ENCODE measurements around the gene NFKBIL1. TPM values are rescaled to one million over a fixed set of nuclear protein-coding genes. Genes with fewer than 3 reads are reported as not detected.

The NFKBIL1 gene
- polyA plus RNA-seq, 1 of the 3 experiments (the other 2 are of a cell fraction) = 17.1 TPM

GRCh38 chr6:31533455-31533841, 14.0 kb upstream of the NFKBIL1 start:
- Histone ChIP-seq H3K9ac (no peak overlapping the region), H3K79me2 (ENCODE audit: insufficient read depth) (peaks cover 43% of the 10 kb centered on the region), H2AFZ (ENCODE audit: low read depth) (no peak overlapping the region), H3F3A (replicated peaks; ENCODE audit: insufficient read depth) (peaks cover 28% of the 10 kb centered on the region), H3K4me3 (ENCODE audit: low read depth in 2 of 2, low read length in 1 of 2) (no peak overlapping the region), H3K4me2 (no peak overlapping the region), H4K20me1 (ENCODE audit: insufficient read depth) (peaks cover 71% of the 10 kb centered on the region), H3K9me3 (no peaks in the 10 kb centered on the region), H3K4me1 (ENCODE audit: control insufficient read depth in 1 of 2, insufficient read depth in 2 of 2, low read depth in 1 of 2, low read length in 1 of 2) (0 out of 4 replicates have a peak, but pooled peaks cover 0 to 2% of the 10 kb centered on the region in 2 experiments), H3K27ac (ENCODE audit: low read depth in 2 of 2, low read length in 1 of 2) (no peak overlapping the region), H3K27me3 (ENCODE audit: insufficient read depth) (no peaks in the 10 kb centered on the region), H3K9me2 (no peaks in the 10 kb centered on the region), H3K36me3 (replicated peaks in 1 of 2; ENCODE audit: control insufficient read depth in 1 of 2, insufficient read depth in 2 of 2, low read length in 1 of 2) (peaks cover 76 to 79% of the 10 kb centered on the region in 2 experiments)
- WGBS (ENCODE audit: low lambda C conversion rate) = 95% methylated on average over 1 of the region's 1 CpG
- DNase-seq = no peak
- TF ChIP-seq MXI1 (IDR thresholded peaks at IDR 0.05; ENCODE audit: low read depth, low read length) (no peak), ZBTB33 (IDR thresholded peaks at IDR 0.05; ENCODE audit: borderline replicate concordance, low read depth) (no peak), SMC3 (IDR thresholded peaks at IDR 0.05; ENCODE audit: low read depth, low read length) (no peak), TAF1 (IDR thresholded peaks at IDR 0.05; ENCODE audit: borderline replicate concordance, low read depth, low read length) (no peak), NFIC (IDR thresholded peaks at IDR 0.05; ENCODE audit: borderline replicate concordance) (no peak), EZH2phosphoT487 (IDR thresholded peaks at IDR 0.05; ENCODE audit: borderline replicate concordance, low read depth) (no peak), TCF12 (IDR thresholded peaks at IDR 0.05) (no peak), IRF3 (IDR thresholded peaks at IDR 0.05; ENCODE audit: low read depth, low read length) (no peak), EP300 (IDR thresholded peaks at IDR 0.05; ENCODE audit: borderline replicate concordance in 1 of 2, low read depth in 1 of 2, low read length in 1 of 2) (no peak), FOXM1 (IDR thresholded peaks at IDR 0.05; ENCODE audit: low read depth) (no peak), PBX3 (IDR thresholded peaks at IDR 0.05) (no peak), RAD21 (IDR thresholded peaks at IDR 0.05; ENCODE audit: low read length) (no peak), ELF1 (IDR thresholded peaks at IDR 0.05) (no peak), TEAD4 (IDR thresholded peaks at IDR 0.05; ENCODE audit: borderline replicate concordance, insufficient read depth) (no peak), MEF2A (IDR thresholded peaks at IDR 0.05; ENCODE audit: borderline replicate concordance, low read depth) (no peak)
- ChIA-PET POLR2A (interaction anchor here (1.0 kb wide), 1 partner anchor 9 kb away, joined by 3 read pairs; no protein-coding TSS in a partner anchor), CTCF (interaction anchor here (1.2 kb wide), 1 partner anchor 13 kb away, joined by 3 read pairs; the partner anchor contains the start of gene ATP6V1G2)
